Skeletal muscle cell (primary cell): ENCODE measurements around the gene PTPRO.

Experiments used
- DNase-seq: peaks from one replicate; pipeline ENCODE4 v3.0.0-alpha.2; 2010; ENCODE audit warnings: low read depth
- H3K4me3 ChIP-seq: 2 replicates; pipeline ENCODE4 v1.5.1; 2011; ENCODE audit warnings: low read depth, mild to moderate bottlenecking, control low read depth, low read length, moderate library complexity

Gene PTPRO

DNA sequence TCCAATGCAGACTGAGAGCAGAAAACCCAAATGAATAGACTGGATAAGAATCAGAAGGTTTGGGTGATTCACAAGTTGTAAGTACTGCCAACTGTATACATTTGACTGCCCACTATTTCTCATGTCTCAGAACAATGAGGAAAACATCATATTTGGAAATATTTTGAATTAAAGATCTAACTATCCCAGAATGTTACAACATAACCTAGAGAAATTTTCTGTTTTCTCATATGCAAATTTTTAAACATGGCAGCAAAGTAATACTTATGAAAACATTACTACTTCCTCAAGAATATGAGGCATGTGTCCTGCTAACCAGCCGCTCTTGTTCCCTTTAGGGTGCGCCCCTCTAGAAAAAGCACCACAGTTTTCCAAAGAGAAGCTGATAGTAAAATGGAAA is 179.9 kb downstream of the PTPRO start:
- no peak overlapping the region for H3K4me3 ChIP-seq
- DNase-seq: no peak

- no peak overlapping the region for H3K4me3 ChIP-seq
- no peak for DNase-seq
Observed at GRCh38 chr12:15505616-15506015, 183.3 kb downstream of the PTPRO start.

GRCh38 chr12:15515010-15515409 is 192.7 kb downstream of the PTPRO start:
- no peak for DNase-seq
- no peak overlapping the region for H3K4me3 ChIP-seq

DNA sequence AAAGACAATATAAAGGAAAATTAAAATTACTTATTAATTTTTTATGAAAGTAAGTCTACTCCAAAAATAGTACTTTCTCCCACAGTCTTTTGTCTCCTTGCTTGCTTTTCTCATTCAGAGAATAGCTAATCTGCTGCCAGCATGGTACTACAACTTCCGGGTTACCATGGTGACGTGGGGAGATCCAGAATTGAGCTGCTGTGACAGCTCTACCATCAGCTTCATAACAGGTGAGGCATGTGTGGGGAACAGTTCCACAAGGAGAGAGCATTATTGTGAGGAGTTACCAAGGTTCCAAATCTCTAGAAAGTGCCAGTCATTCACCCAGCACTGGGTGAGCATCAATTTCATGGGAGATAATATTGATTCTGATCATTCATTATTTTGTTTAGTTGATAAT is 197.8 kb downstream of the PTPRO start:
- no peak for DNase-seq
- no peak overlapping the region for H3K4me3 ChIP-seq

- H3K4me3 ChIP-seq: no peak overlapping the region
Observed at GRCh38 chr12:15520844-15521243, 198.5 kb downstream of the PTPRO start.

DNA sequence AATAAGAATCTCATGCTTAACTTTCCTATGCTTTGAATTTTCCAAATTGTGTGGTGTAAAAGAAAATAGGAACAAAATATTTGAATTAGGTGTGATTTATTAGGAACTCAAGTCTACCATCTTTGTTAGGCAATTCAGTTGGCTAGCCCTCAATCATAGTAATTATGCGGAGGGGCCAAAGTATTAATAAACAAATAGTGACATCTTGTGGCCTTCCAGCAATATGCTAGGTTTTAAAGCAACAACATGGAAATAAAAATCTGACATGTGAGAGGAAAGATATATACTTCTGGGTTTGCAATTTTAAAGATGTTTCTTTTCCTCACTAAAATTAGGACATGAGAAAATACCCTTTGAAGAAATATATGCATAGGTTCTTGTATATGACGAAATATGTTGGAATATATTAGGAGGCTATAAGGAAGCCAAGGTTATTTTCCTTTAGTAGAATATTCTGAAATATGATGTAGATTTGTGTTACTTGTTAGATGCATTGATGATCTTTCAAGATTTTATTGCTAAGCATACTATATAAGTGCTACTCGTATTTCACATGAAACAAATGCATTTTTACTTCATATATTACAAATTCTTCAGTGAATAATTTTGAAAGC is 200.4 kb downstream of the PTPRO start:
- DNase-seq: no peak
- H3K4me3 ChIP-seq: no peak overlapping the region

More at GRCh38 chr12:15520844-15521243, 198.5 kb downstream of the PTPRO start:
- DNase-seq: no peak

DNA sequence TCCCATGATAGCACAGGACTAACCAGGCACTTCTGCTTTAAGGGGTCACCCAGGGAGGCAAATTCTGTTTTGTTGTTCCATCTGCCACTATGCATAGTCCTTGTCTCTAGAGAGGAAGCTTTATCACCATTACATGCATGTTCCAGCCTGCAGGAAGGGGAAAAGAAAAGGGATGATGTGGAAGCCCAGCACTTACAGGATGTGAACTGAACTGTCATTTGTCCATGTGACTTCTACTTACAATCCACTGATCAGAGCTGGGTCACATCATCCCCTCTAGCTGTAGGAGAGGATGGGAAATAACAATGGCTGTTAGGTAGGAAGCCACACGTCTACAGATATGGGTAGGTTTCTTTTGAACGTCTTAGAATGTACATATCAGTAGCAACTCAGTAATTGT is 203.1 kb downstream of the PTPRO start:
- no peak for DNase-seq
- H3K4me3 ChIP-seq: no peak overlapping the region

GRCh38 chr12:15526033-15526432 is 203.7 kb downstream of the PTPRO start:
- no peak for DNase-seq
- no peak overlapping the region for H3K4me3 ChIP-seq

- no peak for DNase-seq
- no peak overlapping the region for H3K4me3 ChIP-seq
Observed at GRCh38 chr12:15527201-15528080, 205.1 kb downstream of the PTPRO start.

GRCh38 chr12:15528666-15529065 is 206.4 kb downstream of the PTPRO start:
- DNase-seq: no peak
- H3K4me3 ChIP-seq: no peak overlapping the region

DNA sequence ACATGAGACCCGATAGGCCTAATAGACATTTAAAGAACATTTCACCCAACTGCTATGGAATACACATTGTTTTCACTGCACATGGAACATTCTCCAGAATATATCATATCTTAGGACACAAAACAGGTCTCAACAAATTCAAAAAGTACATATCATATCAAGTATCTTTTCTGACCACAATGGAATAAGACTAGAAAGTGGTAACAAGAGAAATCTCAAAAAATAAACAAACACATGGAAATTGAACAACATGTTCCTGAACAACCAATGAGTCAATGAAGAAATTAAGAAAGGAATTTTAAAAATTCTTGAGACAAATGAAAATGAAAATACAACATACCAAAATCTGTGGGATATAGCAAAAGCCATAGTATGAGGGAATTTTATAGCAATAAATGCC is 208.1 kb downstream of the PTPRO start:
- no peak overlapping the region for H3K4me3 ChIP-seq
- DNase-seq: no peak

- H3K4me3 ChIP-seq: no peak overlapping the region
- peak; percentile 53 for DNase-seq
Observed at GRCh38 chr12:15532364-15532977, 210.2 kb downstream of the PTPRO start.

DNA sequence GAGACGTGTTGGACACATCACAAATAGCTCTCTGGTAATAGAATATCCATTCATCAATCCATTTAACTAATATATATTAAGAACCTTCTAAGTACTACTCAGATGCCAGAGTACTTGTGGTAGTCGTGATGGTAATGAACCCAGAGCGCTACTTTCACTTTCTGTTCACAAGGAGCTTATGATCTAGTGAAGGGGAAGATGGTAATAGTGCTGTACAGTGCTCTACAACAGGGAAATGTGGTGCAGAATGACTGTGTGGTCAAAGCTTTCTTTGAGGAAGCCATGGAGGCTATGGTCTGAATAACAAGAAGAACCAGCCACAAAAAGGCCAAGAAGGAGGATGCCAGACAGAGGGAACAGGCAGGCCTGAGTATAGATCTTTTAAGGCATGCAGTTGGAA is 212.0 kb downstream of the PTPRO start:
- no peak for DNase-seq

GRCh38 chr12:15534874-15535273 is 212.6 kb downstream of the PTPRO start:
- no peak overlapping the region for H3K4me3 ChIP-seq
- no peak for DNase-seq

More for the DNA sequence above, 212.0 kb downstream of the PTPRO start:
- H3K4me3 ChIP-seq: no peak overlapping the region

DNA sequence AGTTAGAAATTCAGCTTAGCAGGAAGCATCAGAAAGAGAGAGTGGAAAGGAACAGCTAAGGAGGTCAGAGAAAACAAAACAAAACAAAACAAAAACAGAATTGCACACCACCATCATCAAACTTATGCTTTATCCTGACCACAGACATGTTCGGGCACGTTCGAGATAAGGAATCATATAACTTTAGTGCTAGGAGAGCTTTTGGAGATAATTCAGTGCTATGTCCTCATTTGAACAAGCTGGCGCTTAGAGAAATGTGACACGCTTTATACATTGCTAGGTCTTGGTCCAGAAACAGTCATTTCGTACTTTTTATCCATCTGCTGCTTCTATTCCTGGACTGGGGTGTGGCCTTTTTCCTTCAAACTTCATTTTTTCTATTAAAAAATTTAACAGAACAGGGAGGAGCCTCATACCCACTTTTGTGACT is 213.1 kb downstream of the PTPRO start:
- H3K4me3 ChIP-seq: no peak overlapping the region
- no peak for DNase-seq

DNA sequence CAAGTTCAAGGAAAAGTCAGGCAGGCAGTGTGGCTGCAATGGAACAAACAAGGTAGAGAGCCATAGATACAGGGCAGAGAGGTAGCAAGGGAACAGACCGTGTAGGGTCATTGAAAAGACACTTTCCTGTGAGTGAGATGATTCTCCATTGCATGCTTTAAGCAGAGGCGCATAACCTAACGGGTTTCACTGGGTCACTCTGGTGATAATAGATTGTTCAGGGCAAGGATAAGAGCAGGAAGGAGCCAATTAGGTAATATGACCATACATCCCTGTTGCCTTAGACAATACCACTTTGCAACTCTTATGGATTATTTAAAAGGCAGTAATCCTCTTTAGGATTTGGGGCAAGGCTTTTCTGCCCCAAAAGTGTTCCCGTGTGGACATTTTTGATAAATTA is 214.1 kb downstream of the PTPRO start:
- H3K4me3 ChIP-seq: no peak overlapping the region
- DNase-seq: no peak

DNA sequence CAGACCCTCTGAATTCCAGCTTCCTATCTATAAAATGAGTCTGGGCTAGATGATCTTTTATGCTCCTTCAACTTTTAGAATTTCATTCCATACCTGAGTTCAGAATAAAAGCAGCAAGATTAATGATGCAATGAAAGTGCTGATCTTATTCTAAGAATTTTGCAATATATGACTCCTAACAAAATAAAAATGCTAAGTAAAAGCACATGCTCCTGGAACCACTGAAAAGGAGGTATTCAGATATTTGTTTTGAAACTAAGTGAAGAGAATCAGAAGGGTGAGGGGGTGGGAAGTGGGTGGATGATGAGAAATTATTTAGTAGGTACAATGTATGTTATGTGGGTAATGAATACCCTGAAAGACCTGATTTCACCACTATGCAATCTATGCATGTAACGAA is 216.6 kb downstream of the PTPRO start:
- H3K4me3 ChIP-seq: no peak overlapping the region
- no peak for DNase-seq

DNA sequence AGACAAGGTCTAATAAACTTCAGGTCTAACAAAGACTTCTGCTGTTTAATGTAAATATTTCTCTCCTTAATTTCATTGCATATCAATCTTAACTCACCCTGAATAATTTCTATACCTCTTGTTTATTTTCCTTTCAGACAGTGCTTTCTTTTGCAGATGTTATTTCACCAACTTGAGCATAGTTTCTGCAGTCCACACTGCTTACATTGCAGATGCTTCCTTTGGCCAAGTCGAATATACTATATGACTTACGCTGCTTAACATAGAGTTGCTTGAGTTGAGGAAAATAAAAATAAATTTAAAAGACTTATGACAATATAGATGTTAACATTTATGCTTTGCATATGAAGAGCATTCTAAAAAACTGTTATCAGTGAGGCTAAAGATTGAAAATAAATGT is 217.7 kb downstream of the PTPRO start:
- no peak overlapping the region for H3K4me3 ChIP-seq
- DNase-seq: no peak

- peak; percentile 36 for DNase-seq
- no peak overlapping the region for H3K4me3 ChIP-seq
Observed at GRCh38 chr12:15540469-15540872, 218.2 kb downstream of the PTPRO start.

GRCh38 chr12:15541996-15542631 is 219.8 kb downstream of the PTPRO start:
- DNase-seq: no peak
- no peak overlapping the region for H3K4me3 ChIP-seq
